ENCODE data around the gene ZBTB17.
A peak's percentile ranks its signal among the peaks of the same experiment; 100 is the strongest.

The ZBTB17 gene

GRCh38 chr1:16014509-16015482, 38.9 kb upstream of the ZBTB17 start:
- no peak overlapping the region for H3K4me3 ChIP-seq (ENCODE audit: low read length)
- TF ChIP-seq CTCF (conservative IDR thresholded peaks at IDR 0.05; ENCODE audit: low read depth, low read length): no peak
- DNase-seq (ENCODE audit: low read depth): no peak

GRCh38 chr1:16013908-16014258, 38.0 kb upstream of the ZBTB17 start:
- no peak for TF ChIP-seq CTCF (conservative IDR thresholded peaks at IDR 0.05; ENCODE audit: low read depth, low read length)
- no peak for DNase-seq (ENCODE audit: low read depth)
- H3K4me3 ChIP-seq (ENCODE audit: low read length): no peak overlapping the region

GRCh38 chr1:16013220-16013907, 37.5 kb upstream of the ZBTB17 start:
- peak overlapping the region; percentile 29 for H3K4me3 ChIP-seq (ENCODE audit: low read length)
- TF ChIP-seq CTCF (conservative IDR thresholded peaks at IDR 0.05; ENCODE audit: low read depth, low read length): no peak
- DNase-seq (ENCODE audit: low read depth): peak; percentile 69

GRCh38 chr1:16012590-16013219, 36.8 kb upstream of the ZBTB17 start:
- peak; percentile 58 for DNase-seq (ENCODE audit: low read depth)
- no peak for TF ChIP-seq CTCF (conservative IDR thresholded peaks at IDR 0.05; ENCODE audit: low read depth, low read length)
- peak overlapping the region; percentile 29 for H3K4me3 ChIP-seq (ENCODE audit: low read length)

- no peak for TF ChIP-seq CTCF (conservative IDR thresholded peaks at IDR 0.05; ENCODE audit: low read depth, low read length)
- no peak overlapping the region for H3K4me3 ChIP-seq (ENCODE audit: low read length)
- DNase-seq (ENCODE audit: low read depth): no peak
These were observed 36.2 kb upstream of the ZBTB17 start for GRCh38 chr1:16011936-16012589.

- H3K4me3 ChIP-seq (ENCODE audit: low read length): no peak overlapping the region
- TF ChIP-seq CTCF (conservative IDR thresholded peaks at IDR 0.05; ENCODE audit: low read depth, low read length): no peak
- no peak for DNase-seq (ENCODE audit: low read depth)
These were observed 34.9 kb upstream of the ZBTB17 start for GRCh38 chr1:16010837-16011236.

Measured in retinal pigment epithelial cell (primary cell).